HG03045 (cell line): ENCODE measurements around the gene UNC5A.

Experiments
- ATAC-seq: cut with Tn5 transposase; IDR thresholded peaks from one replicate; pipeline ENCODE4 v1.9.1; 2021; ENCODE audit warnings: mild to moderate bottlenecking, moderate library complexity; ENCODE audit not compliant: unreplicated experiment

Gene UNC5A

GRCh38 chr5:176877793-176878331 is 67.5 kb downstream of the UNC5A start:
- no peak for ATAC-seq

- no peak for ATAC-seq
Observed at GRCh38 chr5:176878463-176878862, 68.1 kb downstream of the UNC5A start.

DNA sequence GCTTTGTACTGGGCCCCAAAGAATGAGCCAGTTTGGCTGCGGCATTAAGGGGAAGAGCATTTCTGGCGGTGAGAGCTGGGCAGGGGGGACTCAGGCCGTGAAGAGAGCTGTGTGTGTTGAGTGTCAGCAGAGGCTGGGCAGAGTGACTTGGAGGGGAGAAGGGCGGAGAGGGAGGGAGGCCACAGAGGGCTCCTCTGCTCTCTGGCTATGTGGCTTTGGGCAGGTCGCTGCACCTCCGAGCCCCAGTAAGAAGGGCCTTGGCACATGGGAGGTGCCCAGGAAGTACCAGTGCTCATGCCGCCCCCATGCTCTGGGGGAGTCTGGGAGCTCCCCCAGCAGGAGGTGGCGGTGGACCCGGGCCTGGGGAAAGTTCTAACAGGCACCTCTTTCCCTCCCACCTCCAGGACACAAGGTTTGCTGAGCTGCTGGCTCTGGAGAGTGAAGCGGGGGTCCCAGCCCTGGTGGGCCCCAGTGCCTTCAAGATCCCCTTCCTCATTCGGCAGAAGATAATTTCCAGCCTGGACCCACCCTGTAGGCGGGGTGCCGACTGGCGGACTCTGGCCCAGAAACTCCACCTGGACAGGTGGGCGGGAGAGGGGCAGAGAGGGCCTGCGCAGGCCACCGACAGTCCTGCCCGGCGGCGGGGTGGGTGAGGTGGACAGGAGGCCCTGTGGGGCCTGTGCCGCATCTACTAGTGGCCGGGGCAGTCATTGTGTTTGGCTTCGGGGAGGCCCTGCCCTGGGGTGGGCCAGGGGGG is 68.7 kb downstream of the UNC5A start:
- ATAC-seq, result no peak

DNA sequence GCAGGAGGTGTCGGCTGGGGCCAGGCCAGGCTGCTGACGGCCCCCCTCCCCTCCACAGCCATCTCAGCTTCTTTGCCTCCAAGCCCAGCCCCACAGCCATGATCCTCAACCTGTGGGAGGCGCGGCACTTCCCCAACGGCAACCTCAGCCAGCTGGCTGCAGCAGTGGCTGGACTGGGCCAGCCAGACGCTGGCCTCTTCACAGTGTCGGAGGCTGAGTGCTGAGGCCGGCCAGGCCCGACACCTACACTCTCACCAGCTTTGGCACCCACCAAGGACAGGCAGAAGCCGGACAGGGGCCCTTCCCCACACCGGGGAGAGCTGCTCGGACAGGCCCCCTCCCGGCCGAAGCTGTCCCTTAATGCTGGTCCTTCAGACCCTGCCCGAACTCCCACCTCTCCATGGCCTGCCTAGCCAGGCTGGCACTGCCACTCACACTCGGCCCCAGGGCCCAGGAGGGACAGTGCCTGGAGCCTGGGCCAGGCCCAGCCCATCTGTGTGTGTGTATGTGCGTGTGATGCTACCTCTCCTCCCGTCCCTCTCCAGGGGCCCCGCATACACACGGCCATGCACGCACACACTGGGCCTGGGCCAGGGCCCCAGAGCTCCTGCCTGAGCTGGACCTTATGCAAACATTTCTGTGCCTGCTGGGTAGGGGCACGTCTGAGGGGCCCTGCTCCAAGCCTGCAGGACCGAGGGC is 69.5 kb downstream of the UNC5A start:
- ATAC-seq, result no peak

- ATAC-seq, result no peak
Observed at GRCh38 chr5:176880366-176881020, 70.1 kb downstream of the UNC5A start.

GRCh38 chr5:176881021-176881749 is 70.8 kb downstream of the UNC5A start:
- no peak for ATAC-seq

DNA sequence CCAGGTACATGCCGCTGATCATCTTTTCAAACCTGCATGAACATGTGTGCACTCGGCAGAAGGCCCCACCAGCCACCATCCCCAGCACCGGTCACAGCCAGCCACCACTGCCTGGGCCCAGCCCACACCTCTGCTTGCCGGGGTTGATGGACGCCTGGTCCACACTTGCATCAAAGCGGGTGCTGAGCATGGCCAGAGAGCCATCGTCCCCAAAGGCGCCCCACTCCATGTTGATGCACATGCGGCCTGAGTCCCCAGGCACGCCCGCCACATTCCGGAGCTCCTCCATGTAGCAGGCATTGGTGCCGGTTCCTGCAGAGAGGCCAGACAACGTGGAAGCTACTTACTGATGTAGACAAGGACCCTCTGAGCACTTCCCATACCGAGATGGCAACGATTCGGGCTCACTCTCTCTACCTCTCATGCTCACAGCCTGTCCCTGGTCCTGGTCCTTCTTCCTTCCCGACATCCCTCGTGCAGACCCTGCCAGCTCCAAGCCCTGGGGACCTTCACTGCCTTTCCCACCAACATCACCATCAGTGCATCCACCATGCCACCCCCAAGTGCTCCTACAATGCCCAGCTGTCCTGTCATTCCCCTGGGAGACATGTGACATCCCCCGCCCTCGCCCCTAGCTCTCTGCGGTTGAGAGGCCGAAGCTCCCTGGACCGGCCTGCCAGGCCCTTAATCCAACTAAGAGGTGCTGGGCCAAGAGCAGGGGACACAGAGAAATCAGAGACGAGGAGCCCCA is 71.6 kb downstream of the UNC5A start:
- no peak for ATAC-seq

GRCh38 chr5:176882567-176882903 is 72.2 kb downstream of the UNC5A start:
- no peak for ATAC-seq

DNA sequence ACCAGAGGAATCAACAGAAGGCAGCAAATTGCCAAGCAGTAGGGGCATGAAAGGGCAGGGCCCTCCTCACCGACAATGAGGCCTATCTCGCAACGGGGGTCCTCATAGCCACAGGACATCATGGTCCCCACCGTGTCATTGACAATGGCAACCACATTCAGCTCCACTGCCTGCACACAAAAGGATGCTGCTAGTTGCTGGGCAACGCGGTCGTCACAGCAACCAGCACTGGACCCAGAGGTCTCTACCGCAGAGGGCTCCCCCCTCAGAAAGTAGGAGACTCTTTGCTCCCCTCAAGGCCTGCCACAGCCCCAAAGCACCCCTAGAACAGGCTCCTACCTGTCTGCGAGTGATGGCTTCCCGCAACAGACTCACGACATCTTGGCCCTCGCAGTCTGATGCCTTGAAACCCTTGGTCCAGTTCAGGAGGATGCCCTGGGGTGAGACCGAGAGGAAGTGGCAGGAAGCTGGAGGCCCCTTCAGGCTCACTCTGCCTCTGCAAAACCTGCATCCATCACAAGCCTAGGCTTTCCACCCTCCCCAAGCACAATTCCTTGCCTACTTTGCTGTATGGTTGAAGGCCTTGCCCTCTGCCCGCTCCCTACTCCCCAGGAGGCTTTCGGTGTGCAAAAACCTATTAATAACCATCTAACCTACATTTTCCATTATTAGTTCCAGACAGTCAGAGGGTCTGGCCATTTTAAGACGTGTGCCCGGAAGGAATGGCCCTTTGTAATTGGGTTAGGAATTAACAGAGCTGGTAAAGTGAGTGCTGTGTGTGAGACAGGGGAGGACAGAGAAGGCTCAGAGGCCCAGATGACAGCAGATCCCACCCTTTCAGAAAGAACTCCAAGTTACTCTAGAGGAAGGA is 73.6 kb downstream of the UNC5A start:
- ATAC-seq, result no peak

DNA sequence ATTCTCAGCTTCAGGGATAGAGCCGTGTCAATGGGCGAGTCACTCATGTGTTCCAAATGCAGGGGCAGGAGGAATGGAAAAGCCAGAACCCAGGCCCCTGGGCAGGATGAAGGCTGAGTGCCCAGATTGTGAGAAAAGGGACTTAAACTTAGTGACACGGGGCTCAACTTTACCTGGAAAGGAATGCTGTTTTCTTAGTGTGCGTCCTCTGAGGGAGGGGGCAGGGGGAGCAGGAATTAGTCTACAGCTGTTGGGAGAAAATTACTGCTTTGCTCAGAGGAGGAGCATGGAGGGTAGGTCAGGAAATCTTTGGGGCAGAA is 74.2 kb downstream of the UNC5A start:
- no peak for ATAC-seq

DNA sequence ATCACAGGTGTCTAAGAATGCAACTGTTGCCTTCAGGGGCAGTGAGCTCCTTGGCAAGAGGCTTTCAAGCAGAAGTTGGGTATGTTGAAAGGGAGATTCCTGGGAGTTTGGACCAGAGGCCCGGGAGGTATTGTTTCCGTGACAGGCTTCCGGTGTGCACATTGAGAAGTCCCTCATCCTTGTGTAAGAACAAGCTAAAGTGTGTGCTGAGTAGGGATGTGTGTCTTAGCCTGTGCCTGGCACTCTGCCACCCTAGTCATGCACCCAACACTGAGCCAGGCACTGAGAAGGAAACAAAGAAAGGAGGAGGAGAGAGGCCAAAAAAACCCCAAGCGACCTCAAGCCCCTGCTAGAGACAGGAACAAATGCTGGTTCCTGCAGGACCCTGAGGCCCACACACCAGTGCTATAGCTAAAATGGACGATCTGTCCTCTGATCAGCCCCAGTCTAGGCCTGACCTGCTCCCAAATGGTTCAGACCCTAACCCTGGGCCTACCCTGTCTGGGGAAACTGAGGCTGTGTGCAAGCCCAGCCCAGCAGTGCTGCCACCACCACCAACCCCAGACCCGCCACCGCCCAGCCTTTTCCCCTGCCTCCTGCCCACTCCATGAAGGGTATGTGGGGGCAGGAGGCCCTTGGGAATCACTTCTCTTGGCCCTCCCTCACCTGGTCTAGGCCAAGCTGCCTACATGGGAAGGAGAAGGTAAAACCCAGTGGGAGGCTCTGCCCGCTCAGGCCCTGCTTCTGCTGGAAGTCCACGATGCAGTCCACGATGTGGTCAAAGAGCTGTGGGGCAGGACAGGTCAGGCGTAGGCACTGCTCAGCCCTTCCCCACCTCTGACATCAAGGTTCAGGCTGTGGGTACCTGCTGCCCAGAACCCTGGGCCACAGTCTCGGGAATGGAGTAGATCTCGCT is 76.2 kb downstream of the UNC5A start:
- ATAC-seq, result no peak

GRCh38 chr5:176887252-176887849 is 77.0 kb downstream of the UNC5A start:
- no peak for ATAC-seq

DNA sequence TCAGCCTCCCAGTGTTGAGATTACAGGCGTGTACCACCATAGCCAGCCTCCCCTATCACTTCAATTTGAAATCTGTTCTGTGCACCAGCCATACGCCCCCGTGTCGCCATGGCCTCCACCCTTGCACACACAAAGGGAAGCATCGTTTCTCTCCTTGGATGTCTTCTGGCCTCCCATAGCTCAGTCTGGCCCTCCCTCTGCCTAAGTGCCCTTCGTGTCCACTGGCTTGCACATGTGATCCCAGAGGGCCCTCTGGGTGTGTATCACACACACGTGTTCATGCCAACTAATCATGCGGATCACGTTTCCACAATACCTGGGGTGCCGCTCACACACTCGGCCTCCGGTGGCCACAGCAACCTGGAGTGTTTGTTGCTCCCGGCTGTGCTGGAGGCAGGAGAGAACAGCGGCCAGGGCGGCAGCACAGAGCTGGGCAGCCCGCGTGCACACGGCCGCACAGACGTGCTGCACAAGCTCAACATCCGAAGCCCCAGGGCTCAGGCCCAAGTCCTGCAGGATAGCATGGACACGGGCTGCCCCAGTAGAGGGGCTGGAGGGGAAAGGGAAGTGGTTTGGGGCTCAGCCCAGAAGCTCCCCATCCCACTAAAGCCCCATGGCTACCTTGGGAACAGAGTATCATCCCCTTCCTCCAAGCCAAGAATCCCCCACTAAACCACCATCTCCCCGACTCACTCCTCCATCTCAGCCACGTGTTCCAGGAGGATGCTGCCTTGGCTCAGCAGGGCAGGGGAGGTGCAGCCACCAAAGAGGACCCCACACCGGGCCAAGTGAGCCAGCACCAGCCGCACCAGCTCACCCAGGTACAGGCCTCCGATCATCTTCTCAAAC is 77.9 kb downstream of the UNC5A start:
- ATAC-seq, result no peak

DNA sequence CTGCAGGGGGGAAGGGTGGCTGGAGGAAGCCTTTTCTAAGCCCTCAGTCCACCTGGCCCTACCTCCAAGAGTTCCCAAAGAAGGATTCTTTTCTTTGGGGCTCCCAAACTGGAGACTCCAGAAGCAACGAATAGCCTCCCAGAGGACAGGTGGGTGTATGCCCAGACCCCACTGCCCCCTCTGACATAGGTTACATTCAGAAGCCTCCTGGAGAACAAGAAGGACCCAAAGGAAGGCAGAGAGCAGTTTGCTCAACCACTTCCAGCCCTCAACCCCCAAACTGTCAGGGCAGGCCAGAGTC is 78.5 kb downstream of the UNC5A start:
- ATAC-seq, result no peak

- ATAC-seq, result no peak
Observed at GRCh38 chr5:176889321-176890280, 79.2 kb downstream of the UNC5A start.
